ENCODE results near the gene ATG5.

DNA sequence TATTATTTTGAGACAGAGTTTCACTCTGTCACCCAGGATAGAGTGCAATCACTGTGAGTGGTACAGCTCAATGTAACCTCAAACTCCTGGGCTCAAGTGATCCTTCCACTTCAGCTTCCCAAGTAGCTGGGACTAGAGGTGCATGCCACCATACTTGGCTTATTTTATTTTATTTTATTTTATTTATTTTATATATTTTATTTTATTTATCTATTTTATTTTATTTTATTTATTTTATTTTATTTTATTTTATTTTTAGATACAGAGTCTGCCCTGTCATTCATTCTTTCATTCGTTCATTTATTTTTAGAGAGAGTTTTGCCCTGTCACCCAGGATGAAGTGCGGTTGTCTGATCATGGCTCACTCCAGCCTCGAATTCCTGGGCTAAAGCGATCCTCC, 35.5 kb downstream of the ATG5 start:
- TF ChIP-seq POLR2A (IDR thresholded peaks at IDR 0.05; ENCODE audit: low read length): no peak
- no peak for TF ChIP-seq GATA1 (IDR thresholded peaks at IDR 0.05; ENCODE audit: low read depth, low read length)
